ENCODE results near the gene OR10T2. TPM values are rescaled to one million over a fixed set of nuclear protein-coding genes. Genes with fewer than 3 reads are reported as not detected.

Gene OR10T2
- total and polyA plus RNA-seq, 12 donors: not detected

- H3K4me3 ChIP-seq: no peak overlapping the region
- H3K27me3 ChIP-seq: no peaks in the 10 kb centered on the region
- DNase-seq (no peak), ATAC-seq (no peak)
- H3K9me3 ChIP-seq: no peaks in the 10 kb centered on the region
- H3K4me1 ChIP-seq: peaks cover 0 to 5% (median 0%) of the 10 kb centered on the region in 9 donors
- no peaks in the 10 kb centered on the region for H3K36me3 ChIP-seq
- intact Hi-C loops (cut with DNase I): no loop called here
- no peak for TF ChIP-seq CTCF (IDR thresholded peaks at IDR 0.05)
- no peak overlapping the region for H3K27ac ChIP-seq
- 86 to 94% methylated on average over 1 of the region's 1 CpG for whole genome bisulfite sequencing, 2 donors
Observed at GRCh38 chr1:158357441-158357840, 41.8 kb downstream of the OR10T2 start.

- intact Hi-C loops (cut with DNase I): no loop called here
- no peak overlapping the region for H3K4me3 ChIP-seq
- ATAC-seq (no peak), DNase-seq (no peak)
- H3K27ac ChIP-seq: no peak overlapping the region
- WGBS, 2 donors: 69 to 71% methylated on average over 3 of the region's 3 CpGs
- no peaks in the 10 kb centered on the region for H3K36me3 ChIP-seq
- H3K9me3 ChIP-seq: no peaks in the 10 kb centered on the region
- peaks cover 0 to 5% (median 0%) of the 10 kb centered on the region in 9 donors for H3K4me1 ChIP-seq
- TF ChIP-seq CTCF (IDR thresholded peaks at IDR 0.05): no peak
- no peaks in the 10 kb centered on the region for H3K27me3 ChIP-seq
Observed at GRCh38 chr1:158356616-158357015, 42.6 kb downstream of the OR10T2 start.

GRCh38 chr1:158355773-158356285 lies 43.4 kb downstream of the OR10T2 start:
- Histone ChIP-seq H3K4me3 (no peak overlapping the region), H3K36me3 (no peaks in the 10 kb centered on the region), H3K4me1 (peaks cover 0 to 5% (median 0%) of the 10 kb centered on the region in 9 donors), H3K27me3 (no peaks in the 10 kb centered on the region), H3K9me3 (no peaks in the 10 kb centered on the region), H3K27ac (no peak overlapping the region)
- no peak for DNase-seq
- TF ChIP-seq CTCF (IDR thresholded peaks at IDR 0.05): no peak
- 85 to 88% methylated on average over 10 of the region's 10 CpGs for WGBS, 2 donors
- intact Hi-C loops (cut with DNase I): no loop called here
- no peak for ATAC-seq

- no peak overlapping the region for H3K27ac ChIP-seq
- H3K9me3 ChIP-seq: no peaks in the 10 kb centered on the region
- no peaks in the 10 kb centered on the region for H3K27me3 ChIP-seq
- 65 to 73% methylated on average over 2 of the region's 2 CpGs for WGBS, 2 donors
- no peak for ATAC-seq
- H3K4me1 ChIP-seq: peaks cover 0 to 5% (median 0%) of the 10 kb centered on the region in 9 donors
- no peak overlapping the region for H3K4me3 ChIP-seq
- DNase-seq: no peak
- no peak for TF ChIP-seq CTCF (IDR thresholded peaks at IDR 0.05)
- intact Hi-C loops (cut with DNase I): no loop called here
- H3K36me3 ChIP-seq: no peaks in the 10 kb centered on the region
Observed at GRCh38 chr1:158354255-158354654, 45.0 kb downstream of the OR10T2 start.

Measured in heart right ventricle (tissue), 16 donors.